Lung (tissue), 12 donors: ENCODE results near the gene FJX1. TPM values are rescaled to one million over a fixed set of nuclear protein-coding genes. Genes with fewer than 3 reads are reported as not detected.

Experiments used
- ATAC-seq: fragments of 200-7000 bp; cut with Tn5 transposase; one replicate; pipeline ENCODE4 v1.9.1; 2020; ENCODE audit warnings: moderate number of reproducible peaks; ENCODE audit not compliant: insufficient read depth, low FRiP score
- DNase-seq, 3 donors: peaks; one replicate each; pipeline ENCODE4 v3.0.0-alpha.2; 2013 to 2017
- H3K27ac ChIP-seq, 2 donors: one replicate each; pipeline ENCODE4 v1.5.1; 2013; ENCODE audit warnings: mild to moderate bottlenecking in 2 of 2, moderate library complexity in 2 of 2, control low read depth in 1 of 2, inconsistent platforms in 1 of 2, low read depth in 1 of 2, low read length in 1 of 2
- H3K27me3 ChIP-seq, 3 donors: one replicate each; pipeline ENCODE4 v1.5.1; 2013; ENCODE audit warnings: low read length in 2 of 3; ENCODE audit not compliant: control insufficient read depth in 3 of 3, insufficient read depth in 3 of 3
- H3K36me3 ChIP-seq, 4 donors: one replicate each; pipeline ENCODE4 v1.5.1; 2013; ENCODE audit warnings: low read length in 4 of 4, mild to moderate bottlenecking in 1 of 4, moderate library complexity in 1 of 4; ENCODE audit not compliant: control insufficient read depth in 4 of 4, insufficient read depth in 4 of 4
- H3K4me1 ChIP-seq, 5 donors: one replicate each; pipeline ENCODE4 v1.5.1; 2013; ENCODE audit warnings: low read length in 5 of 5, mild to moderate bottlenecking in 2 of 5, moderate library complexity in 1 of 5; ENCODE audit not compliant: control insufficient read depth in 5 of 5, insufficient read depth in 5 of 5
- H3K4me3 ChIP-seq: one replicate; pipeline ENCODE4 v1.5.1; 2013; ENCODE audit warnings: mild to moderate bottlenecking, control low read depth, moderate library complexity
- H3K9ac ChIP-seq, 2 donors: one replicate each; pipeline ENCODE4 v1.5.1; 2013; ENCODE audit warnings: low read length in 2 of 2, control low read depth in 1 of 2; ENCODE audit not compliant: insufficient read depth in 1 of 2
- H3K9me3 ChIP-seq, 4 donors: one replicate each; pipeline ENCODE4 v1.5.1; 2013; ENCODE audit warnings: low read length in 3 of 4, mild to moderate bottlenecking in 1 of 4, moderate library complexity in 1 of 4; ENCODE audit not compliant: control insufficient read depth in 4 of 4, insufficient read depth in 3 of 4
- WGBS, 2 donors: extraction: QIAGEN DNeasy Blood & Tissue Kit; methylation state at CpG; one replicate each; pipeline ENCODE4 v1.1.7; 2013; 5-methylcytosine and 5-hydroxymethylcytosine counted together
- polyA plus RNA-seq, 2 donors: library from polyadenylated mRNA; stranded (reverse); fragments of 200-250 nt; gene quantifications; one replicate each; pipeline ENCODE4 v1.2.1, GENCODE V29; 2013
- total RNA-seq, 2 donors: library from RNA; depleted of rRNA in 1 of 2; stranded (reverse); fragments of >200 nt in 1 of 2; gene quantifications; one replicate each; pipeline ENCODE4 v1.2.1, GENCODE V29; 2014 to 2021
- TF ChIP-seq, protein P1 (sequence below): IDR thresholded peaks from 2 replicates; pipeline ENCODE4 v1.5.1; 2012; ENCODE audit warnings: mild to moderate bottlenecking; ENCODE audit errors: control extremely low read depth, extremely low read depth
- donor health status: control.
- donor health status: control.
- donor health status: Bipolar disorder and iron deficiency.
- donor health status: healthy.
- donor health status: DM: yes; HTN: yes; CAD: no.

Gene FJX1
- total and polyA plus RNA-seq, 4 donors: 2.9 to 7.7 (median 3.5) TPM

DNA sequence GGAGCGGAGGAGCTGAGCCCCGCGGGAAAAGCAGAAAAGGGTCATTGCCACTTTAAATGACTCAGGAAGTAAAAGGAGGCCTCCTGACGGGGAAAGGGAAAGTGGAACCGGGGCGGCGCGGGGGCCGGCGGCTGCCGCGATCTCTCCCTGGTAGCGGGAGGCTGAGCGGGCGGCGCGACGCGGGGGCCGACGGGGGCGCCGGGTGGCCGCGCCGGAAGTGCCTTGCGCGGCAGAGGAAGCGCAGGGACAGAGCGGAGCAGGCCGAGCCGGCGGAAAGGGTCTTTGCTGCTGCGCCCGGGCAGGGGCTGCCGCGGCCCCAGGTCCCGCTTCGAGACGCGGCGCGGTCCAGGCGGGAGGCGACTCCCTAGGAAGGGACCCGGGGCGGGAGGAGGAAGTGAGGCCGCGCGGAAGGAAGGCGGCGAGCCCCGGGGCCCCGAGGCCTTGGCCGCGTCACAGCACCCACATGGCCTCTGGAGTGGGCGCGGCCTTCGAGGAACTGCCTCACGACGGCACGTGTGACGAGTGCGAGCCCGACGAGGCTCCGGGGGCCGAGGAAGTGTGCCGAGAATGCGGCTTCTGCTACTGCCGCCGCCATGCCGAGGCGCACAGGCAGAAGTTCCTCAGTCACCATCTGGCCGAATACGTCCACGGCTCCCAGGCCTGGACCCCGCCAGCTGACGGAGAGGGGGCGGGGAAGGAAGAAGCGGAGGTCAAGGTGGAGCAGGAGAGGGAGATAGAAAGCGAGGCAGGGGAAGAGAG is 44.6 kb downstream of the FJX1 start, which contains the start of gene TRIM44:
TSS of gene TRIM44 (plus strand) at position 127 of the 759 bp plus-strand sequence. CDS start at position 464, 337 bp downstream.
- Histone ChIP-seq H3K4me1 (peaks cover 0 to 17% (median 10%) of the 10 kb centered on the region in 5 donors), H3K9ac (peak within 1 kb of the TSS; percentile 71 to 91), H3K36me3 (peaks cover 0 to 12% (median 3%) of the 10 kb centered on the region in 4 donors), H3K9me3 (peaks cover 0 to 14% (median 0%) of the 10 kb centered on the region in 4 donors), H3K4me3 (peak within 1 kb of the TSS; percentile 65), H3K27ac (peak within 1 kb of the TSS; percentile 95 to 98), H3K27me3 (no peaks in the 10 kb centered on the region)
- ATAC-seq (peak; percentile 95), DNase-seq (peak; percentile 88 to 92 (median 91))
- TF ChIP-seq, protein P1, sequence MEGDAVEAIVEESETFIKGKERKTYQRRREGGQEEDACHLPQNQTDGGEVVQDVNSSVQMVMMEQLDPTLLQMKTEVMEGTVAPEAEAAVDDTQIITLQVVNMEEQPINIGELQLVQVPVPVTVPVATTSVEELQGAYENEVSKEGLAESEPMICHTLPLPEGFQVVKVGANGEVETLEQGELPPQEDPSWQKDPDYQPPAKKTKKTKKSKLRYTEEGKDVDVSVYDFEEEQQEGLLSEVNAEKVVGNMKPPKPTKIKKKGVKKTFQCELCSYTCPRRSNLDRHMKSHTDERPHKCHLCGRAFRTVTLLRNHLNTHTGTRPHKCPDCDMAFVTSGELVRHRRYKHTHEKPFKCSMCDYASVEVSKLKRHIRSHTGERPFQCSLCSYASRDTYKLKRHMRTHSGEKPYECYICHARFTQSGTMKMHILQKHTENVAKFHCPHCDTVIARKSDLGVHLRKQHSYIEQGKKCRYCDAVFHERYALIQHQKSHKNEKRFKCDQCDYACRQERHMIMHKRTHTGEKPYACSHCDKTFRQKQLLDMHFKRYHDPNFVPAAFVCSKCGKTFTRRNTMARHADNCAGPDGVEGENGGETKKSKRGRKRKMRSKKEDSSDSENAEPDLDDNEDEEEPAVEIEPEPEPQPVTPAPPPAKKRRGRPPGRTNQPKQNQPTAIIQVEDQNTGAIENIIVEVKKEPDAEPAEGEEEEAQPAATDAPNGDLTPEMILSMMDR: no peak
- 3% methylated on average over 67 to 82 of the region's 82 CpGs for WGBS, 2 donors

GRCh38 chr11:35663408-35663702 is 45.1 kb downstream of the FJX1 start:
- WGBS, 2 donors: 88 to 90% methylated on average over 10 of the region's 10 CpGs
- Histone ChIP-seq H3K4me1 (peaks cover 0 to 17% (median 10%) of the 10 kb centered on the region in 5 donors), H3K9ac (no peak overlapping the region), H3K27me3 (no peaks in the 10 kb centered on the region), H3K4me3 (peak overlapping the region; percentile 65), H3K27ac (peak overlapping the region; percentile 95 to 98), H3K36me3 (peaks cover 0 to 12% (median 3%) of the 10 kb centered on the region in 4 donors), H3K9me3 (peaks cover 0 to 18% (median 0%) of the 10 kb centered on the region in 4 donors)
- DNase-seq (no peak), ATAC-seq (no peak)
- TF ChIP-seq, protein P1: no peak

- TF ChIP-seq, protein P1: no peak
- H3K27ac ChIP-seq: no peak overlapping the region
- H3K4me3 ChIP-seq: no peak overlapping the region
- 96 to 99% methylated on average over 5 of the region's 5 CpGs for WGBS, 2 donors
- peaks cover 0 to 12% (median 3%) of the 10 kb centered on the region in 4 donors for H3K36me3 ChIP-seq
- DNase-seq (no peak), ATAC-seq (no peak)
- H3K9ac ChIP-seq: no peak overlapping the region
- no peaks in the 10 kb centered on the region for H3K27me3 ChIP-seq
- H3K4me1 ChIP-seq: peaks cover 0 to 17% (median 10%) of the 10 kb centered on the region in 5 donors
- H3K9me3 ChIP-seq: peaks cover 0 to 18% (median 0%) of the 10 kb centered on the region in 4 donors
These were observed 46.7 kb downstream of the FJX1 start for GRCh38 chr11:35664977-35665441.
